HCT116 (cell line): ENCODE measurements around the gene IPO11.
"Not testable (repeated sequence)": the region's sequence is repeated elsewhere in the genome, so short reads cannot be mapped to it uniquely, and the experiment has no call there.

Experiments
- ELF1 ChIP-seq: IDR thresholded peaks from 2 replicates; pipeline ENCODE4 v1.6.1; 2012; ENCODE audit warnings: low read depth, borderline replicate concordance
- EZH2 ChIP-seq: fragments of 200-600 bp; sonication (generic); IDR thresholded peaks from 2 replicates; pipeline ENCODE4 v1.6.1; 2017; ENCODE audit warnings: antibody characterized with exemption, mixed run types
- POLR2A ChIP-seq: IDR thresholded peaks from 2 replicates; pipeline ENCODE4 v1.7.0; 2011; ENCODE audit warnings: borderline replicate concordance; ENCODE audit not compliant: insufficient read depth, insufficient read length; ENCODE audit errors: extremely low read depth
- POLR2AphosphoS5 ChIP-seq: IDR thresholded peaks from 2 replicates; pipeline ENCODE4 v1.6.1; 2011; ENCODE audit warnings: mild to moderate bottlenecking, low read depth, low read length, moderate library complexity
- RAD21 ChIP-seq: IDR thresholded peaks from 2 replicates; pipeline ENCODE4 v1.6.1; 2012; ENCODE audit warnings: low read depth, mild to moderate bottlenecking
- SIN3A ChIP-seq: IDR thresholded peaks from 2 replicates; pipeline ENCODE4 v1.6.1; 2012; ENCODE audit warnings: low read depth
- TF ChIP-seq, protein P1 (sequence below), 3 experiments: fragments of 200-600 bp in 1 of 3; sonication (generic) in 1 of 3; IDR thresholded peaks in 2 of 3; conservative IDR thresholded peaks in 1 of 3; 2 replicates each; pipeline ENCODE4 v1.5.1; 2012 to 2017; ENCODE audit warnings: low read depth in 2 of 3, low read length in 2 of 3, antibody characterized with exemption in 1 of 3, borderline replicate concordance in 1 of 3, control low read depth in 1 of 3, mild to moderate bottlenecking in 1 of 3, mixed read lengths in 1 of 3, mixed run types in 1 of 3, moderate library complexity in 1 of 3; ENCODE audit not compliant: insufficient read depth in 1 of 3
- TF ChIP-seq, protein P2 (sequence below): IDR thresholded peaks from 2 replicates; pipeline ENCODE4 v1.6.1; 2012; ENCODE audit warnings: low read depth

DNA sequence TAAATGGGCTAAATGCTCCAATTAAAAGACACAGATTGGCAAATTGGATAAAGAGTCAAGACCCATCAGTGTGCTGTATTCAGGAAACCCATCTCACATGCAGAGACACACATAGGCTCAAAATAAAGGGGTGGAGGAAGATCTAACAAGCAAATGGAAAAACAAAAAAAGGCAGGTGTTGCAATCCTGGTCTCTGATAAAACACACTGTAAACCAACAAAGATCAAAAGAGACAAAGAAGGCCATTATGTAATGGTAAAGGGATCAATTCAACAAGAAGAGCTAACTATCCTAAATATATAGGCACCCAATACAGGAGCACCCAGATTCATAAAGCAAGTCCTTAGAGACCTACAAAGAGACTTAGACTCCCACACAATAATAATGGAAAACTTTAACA is 245.2 kb downstream of the IPO11 start:
- not testable (repeated sequence) for TF ChIP-seq RAD21, POLR2A, SIN3A, EZH2, POLR2AphosphoS5, ELF1
- TF ChIP-seq, protein P1, sequence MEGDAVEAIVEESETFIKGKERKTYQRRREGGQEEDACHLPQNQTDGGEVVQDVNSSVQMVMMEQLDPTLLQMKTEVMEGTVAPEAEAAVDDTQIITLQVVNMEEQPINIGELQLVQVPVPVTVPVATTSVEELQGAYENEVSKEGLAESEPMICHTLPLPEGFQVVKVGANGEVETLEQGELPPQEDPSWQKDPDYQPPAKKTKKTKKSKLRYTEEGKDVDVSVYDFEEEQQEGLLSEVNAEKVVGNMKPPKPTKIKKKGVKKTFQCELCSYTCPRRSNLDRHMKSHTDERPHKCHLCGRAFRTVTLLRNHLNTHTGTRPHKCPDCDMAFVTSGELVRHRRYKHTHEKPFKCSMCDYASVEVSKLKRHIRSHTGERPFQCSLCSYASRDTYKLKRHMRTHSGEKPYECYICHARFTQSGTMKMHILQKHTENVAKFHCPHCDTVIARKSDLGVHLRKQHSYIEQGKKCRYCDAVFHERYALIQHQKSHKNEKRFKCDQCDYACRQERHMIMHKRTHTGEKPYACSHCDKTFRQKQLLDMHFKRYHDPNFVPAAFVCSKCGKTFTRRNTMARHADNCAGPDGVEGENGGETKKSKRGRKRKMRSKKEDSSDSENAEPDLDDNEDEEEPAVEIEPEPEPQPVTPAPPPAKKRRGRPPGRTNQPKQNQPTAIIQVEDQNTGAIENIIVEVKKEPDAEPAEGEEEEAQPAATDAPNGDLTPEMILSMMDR (IDR thresholded peaks at IDR 0.05 in 2 of 3, conservative IDR thresholded peaks at IDR 0.05 in 1 of 3; ENCODE audit: borderline replicate concordance in 1 of 3, insufficient read depth in 1 of 3, low read depth in 2 of 3, low read length in 2 of 3), result not testable (repeated sequence)
- TF ChIP-seq, protein P2, sequence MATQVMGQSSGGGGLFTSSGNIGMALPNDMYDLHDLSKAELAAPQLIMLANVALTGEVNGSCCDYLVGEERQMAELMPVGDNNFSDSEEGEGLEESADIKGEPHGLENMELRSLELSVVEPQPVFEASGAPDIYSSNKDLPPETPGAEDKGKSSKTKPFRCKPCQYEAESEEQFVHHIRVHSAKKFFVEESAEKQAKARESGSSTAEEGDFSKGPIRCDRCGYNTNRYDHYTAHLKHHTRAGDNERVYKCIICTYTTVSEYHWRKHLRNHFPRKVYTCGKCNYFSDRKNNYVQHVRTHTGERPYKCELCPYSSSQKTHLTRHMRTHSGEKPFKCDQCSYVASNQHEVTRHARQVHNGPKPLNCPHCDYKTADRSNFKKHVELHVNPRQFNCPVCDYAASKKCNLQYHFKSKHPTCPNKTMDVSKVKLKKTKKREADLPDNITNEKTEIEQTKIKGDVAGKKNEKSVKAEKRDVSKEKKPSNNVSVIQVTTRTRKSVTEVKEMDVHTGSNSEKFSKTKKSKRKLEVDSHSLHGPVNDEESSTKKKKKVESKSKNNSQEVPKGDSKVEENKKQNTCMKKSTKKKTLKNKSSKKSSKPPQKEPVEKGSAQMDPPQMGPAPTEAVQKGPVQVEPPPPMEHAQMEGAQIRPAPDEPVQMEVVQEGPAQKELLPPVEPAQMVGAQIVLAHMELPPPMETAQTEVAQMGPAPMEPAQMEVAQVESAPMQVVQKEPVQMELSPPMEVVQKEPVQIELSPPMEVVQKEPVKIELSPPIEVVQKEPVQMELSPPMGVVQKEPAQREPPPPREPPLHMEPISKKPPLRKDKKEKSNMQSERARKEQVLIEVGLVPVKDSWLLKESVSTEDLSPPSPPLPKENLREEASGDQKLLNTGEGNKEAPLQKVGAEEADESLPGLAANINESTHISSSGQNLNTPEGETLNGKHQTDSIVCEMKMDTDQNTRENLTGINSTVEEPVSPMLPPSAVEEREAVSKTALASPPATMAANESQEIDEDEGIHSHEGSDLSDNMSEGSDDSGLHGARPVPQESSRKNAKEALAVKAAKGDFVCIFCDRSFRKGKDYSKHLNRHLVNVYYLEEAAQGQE, result not testable (repeated sequence)
